ENCODE data around the gene MAST3.

- TF ChIP-seq CTCF (IDR thresholded peaks at IDR 0.05 in 8 of 11, conservative IDR thresholded peaks at IDR 0.05 in 3 of 11) (no peak), POLR2AphosphoS5 (IDR thresholded peaks at IDR 0.05) (no peak)
Measured at GRCh38 chr19:18185538-18185937, 88.0 kb downstream of the MAST3 start.
